ENCODE results near the gene DRC7.

DRC7 gene

DNA sequence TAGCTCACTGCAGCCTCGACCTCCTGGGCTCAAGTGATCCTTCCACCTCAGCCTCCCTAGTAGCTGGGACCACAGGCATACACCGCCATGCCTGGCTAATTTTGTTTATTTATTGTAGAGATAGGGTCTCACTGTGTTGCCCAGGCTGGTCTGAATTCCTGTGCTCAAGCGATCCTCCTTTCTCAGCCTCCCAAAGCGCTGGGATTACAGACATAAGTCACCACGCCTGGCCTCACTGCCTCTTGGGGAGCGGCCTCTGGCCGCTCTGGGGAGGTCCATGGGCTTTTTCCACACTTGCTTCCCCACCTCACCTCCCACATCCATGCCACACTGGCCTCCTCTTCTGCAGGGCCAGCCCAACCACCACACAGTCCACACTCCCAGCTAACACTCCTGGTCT, 44.8 kb upstream of the DRC7 start:
- Histone ChIP-seq H3K9me3 (ENCODE audit: control insufficient read depth in 5 of 5, low read length in 5 of 5) (no peaks in the 10 kb centered on the region), H3K27me3 (ENCODE audit: control insufficient read depth in 5 of 5, insufficient read depth in 4 of 5, low read length in 5 of 5) (peaks cover 0 to 10% (median 6%) of the 10 kb centered on the region in 5 donors), H3K9ac (ENCODE audit: low read length in 5 of 5) (no peak overlapping the region), H3K4me1 (ENCODE audit: control insufficient read depth in 5 of 5, insufficient read depth in 5 of 5, low read length in 5 of 5) (peaks cover 0 to 60% (median 11%) of the 10 kb centered on the region in 5 donors), H3K4me3 (ENCODE audit: low read depth in 1 of 5, low read length in 5 of 5) (no peak overlapping the region), H3K36me3 (ENCODE audit: control insufficient read depth in 5 of 5, insufficient read depth in 5 of 5, low read length in 5 of 5) (peaks cover 0 to 37% (median 21%) of the 10 kb centered on the region in 5 donors), H3K27ac (ENCODE audit: low read depth, low read length) (no peak overlapping the region)

GRCh38 chr16:57651344-57652333, 43.0 kb upstream of the DRC7 start:
- H3K4me3 ChIP-seq (ENCODE audit: low read depth in 1 of 5, low read length in 5 of 5), result no peak overlapping the region
- no peaks in the 10 kb centered on the region for H3K9me3 ChIP-seq (ENCODE audit: control insufficient read depth in 5 of 5, low read length in 5 of 5)
- peaks cover 0 to 52% (median 34%) of the 10 kb centered on the region in 5 donors for H3K36me3 ChIP-seq (ENCODE audit: control insufficient read depth in 5 of 5, insufficient read depth in 5 of 5, low read length in 5 of 5)
- H3K9ac ChIP-seq (ENCODE audit: low read length in 5 of 5), result no peak overlapping the region
- H3K27me3 ChIP-seq (ENCODE audit: control insufficient read depth in 5 of 5, insufficient read depth in 4 of 5, low read length in 5 of 5), result peaks cover 0 to 8% (median 5%) of the 10 kb centered on the region in 5 donors
- no peak overlapping the region for H3K27ac ChIP-seq (ENCODE audit: low read depth, low read length)
- H3K4me1 ChIP-seq (ENCODE audit: control insufficient read depth in 5 of 5, insufficient read depth in 5 of 5, low read length in 5 of 5), result peaks cover 0 to 47% (median 11%) of the 10 kb centered on the region in 5 donors

DNA sequence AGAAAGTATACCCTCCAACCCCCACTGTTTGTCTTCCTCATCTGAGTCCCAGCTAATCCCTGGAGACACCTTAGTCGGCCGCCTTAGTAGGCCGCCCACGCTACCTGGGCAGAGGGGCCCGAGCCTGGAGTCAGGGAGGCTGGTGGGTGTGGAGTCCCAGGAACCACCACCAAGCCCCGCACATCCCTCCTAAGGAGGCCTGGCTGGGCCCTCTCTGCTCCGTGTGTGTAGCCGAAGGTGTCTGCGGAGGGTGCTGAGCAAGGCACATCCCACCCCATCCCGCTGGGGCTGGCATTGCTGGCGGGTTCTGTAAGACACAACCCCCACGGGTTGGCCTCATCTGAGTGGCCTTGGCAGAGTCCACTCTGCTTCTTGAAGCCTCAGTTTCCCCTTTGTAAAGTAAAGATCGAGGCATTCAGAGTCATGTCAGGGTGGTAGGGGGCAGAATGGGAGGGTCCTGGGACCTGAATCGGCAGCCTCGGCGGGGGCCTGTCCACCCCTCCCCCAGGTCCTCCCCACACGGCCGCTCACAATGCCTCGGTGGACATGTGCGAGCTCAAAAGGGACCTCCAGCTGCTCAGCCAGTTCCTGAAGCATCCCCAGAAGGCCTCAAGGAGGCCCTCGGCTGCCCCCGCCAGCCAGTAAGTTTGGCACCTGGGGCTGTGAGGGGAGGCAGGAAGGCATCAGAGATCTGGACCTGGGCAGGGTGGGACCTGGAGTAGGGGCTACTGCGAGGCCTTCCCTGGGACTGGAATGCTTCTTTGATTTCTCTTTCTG, 41.7 kb upstream of the DRC7 start:
- Histone ChIP-seq H3K9ac (ENCODE audit: low read length in 5 of 5) (no peak overlapping the region), H3K36me3 (ENCODE audit: control insufficient read depth in 5 of 5, insufficient read depth in 5 of 5, low read length in 5 of 5) (peaks cover 0 to 58% (median 42%) of the 10 kb centered on the region in 5 donors), H3K9me3 (ENCODE audit: control insufficient read depth in 5 of 5, low read length in 5 of 5) (no peaks in the 10 kb centered on the region), H3K27me3 (ENCODE audit: control insufficient read depth in 5 of 5, insufficient read depth in 4 of 5, low read length in 5 of 5) (peaks cover 0 to 8% (median 5%) of the 10 kb centered on the region in 5 donors), H3K27ac (ENCODE audit: low read depth, low read length) (no peak overlapping the region), H3K4me1 (ENCODE audit: control insufficient read depth in 5 of 5, insufficient read depth in 5 of 5, low read length in 5 of 5) (peaks cover 0 to 36% (median 6%) of the 10 kb centered on the region in 5 donors), H3K4me3 (ENCODE audit: low read depth in 1 of 5, low read length in 5 of 5) (no peak overlapping the region)

GRCh38 chr16:57653936-57654335, 40.7 kb upstream of the DRC7 start:
- no peak overlapping the region for H3K4me3 ChIP-seq (ENCODE audit: low read depth in 1 of 5, low read length in 5 of 5)
- H3K27ac ChIP-seq (ENCODE audit: low read depth, low read length), result no peak overlapping the region
- no peaks in the 10 kb centered on the region for H3K9me3 ChIP-seq (ENCODE audit: control insufficient read depth in 5 of 5, low read length in 5 of 5)
- peaks cover 0 to 11% (median 5%) of the 10 kb centered on the region in 5 donors for H3K27me3 ChIP-seq (ENCODE audit: control insufficient read depth in 5 of 5, insufficient read depth in 4 of 5, low read length in 5 of 5)
- H3K4me1 ChIP-seq (ENCODE audit: control insufficient read depth in 5 of 5, insufficient read depth in 5 of 5, low read length in 5 of 5), result peaks cover 0 to 25% (median 0%) of the 10 kb centered on the region in 5 donors
- no peak overlapping the region for H3K9ac ChIP-seq (ENCODE audit: low read length in 5 of 5)
- peaks cover 0 to 69% (median 50%) of the 10 kb centered on the region in 5 donors for H3K36me3 ChIP-seq (ENCODE audit: control insufficient read depth in 5 of 5, insufficient read depth in 5 of 5, low read length in 5 of 5)

- Histone ChIP-seq H3K9ac (ENCODE audit: low read length in 5 of 5) (no peak overlapping the region), H3K27ac (ENCODE audit: low read depth, low read length) (no peak overlapping the region), H3K4me1 (ENCODE audit: control insufficient read depth in 5 of 5, insufficient read depth in 5 of 5, low read length in 5 of 5) (peaks cover 0 to 23% (median 0%) of the 10 kb centered on the region in 5 donors), H3K27me3 (ENCODE audit: control insufficient read depth in 5 of 5, insufficient read depth in 4 of 5, low read length in 5 of 5) (peaks cover 0 to 9% (median 4%) of the 10 kb centered on the region in 5 donors), H3K36me3 (ENCODE audit: control insufficient read depth in 5 of 5, insufficient read depth in 5 of 5, low read length in 5 of 5) (peaks cover 0 to 81% (median 51%) of the 10 kb centered on the region in 5 donors), H3K9me3 (ENCODE audit: control insufficient read depth in 5 of 5, low read length in 5 of 5) (no peaks in the 10 kb centered on the region), H3K4me3 (ENCODE audit: low read depth in 1 of 5, low read length in 5 of 5) (no peak overlapping the region)
Measured at GRCh38 chr16:57656342-57656955, 38.2 kb upstream of the DRC7 start.

GRCh38 chr16:57657228-57657627, 37.4 kb upstream of the DRC7 start:
- Histone ChIP-seq H3K4me3 (ENCODE audit: low read depth in 1 of 5, low read length in 5 of 5) (no peak overlapping the region), H3K4me1 (ENCODE audit: control insufficient read depth in 5 of 5, insufficient read depth in 5 of 5, low read length in 5 of 5) (peaks cover 0 to 17% (median 0%) of the 10 kb centered on the region in 5 donors), H3K36me3 (ENCODE audit: control insufficient read depth in 5 of 5, insufficient read depth in 5 of 5, low read length in 5 of 5) (peaks cover 0 to 81% (median 52%) of the 10 kb centered on the region in 5 donors), H3K27ac (ENCODE audit: low read depth, low read length) (no peak overlapping the region), H3K27me3 (ENCODE audit: control insufficient read depth in 5 of 5, insufficient read depth in 4 of 5, low read length in 5 of 5) (peaks cover 0 to 9% (median 4%) of the 10 kb centered on the region in 5 donors), H3K9ac (ENCODE audit: low read length in 5 of 5) (no peak overlapping the region), H3K9me3 (ENCODE audit: control insufficient read depth in 5 of 5, low read length in 5 of 5) (no peaks in the 10 kb centered on the region)

DNA sequence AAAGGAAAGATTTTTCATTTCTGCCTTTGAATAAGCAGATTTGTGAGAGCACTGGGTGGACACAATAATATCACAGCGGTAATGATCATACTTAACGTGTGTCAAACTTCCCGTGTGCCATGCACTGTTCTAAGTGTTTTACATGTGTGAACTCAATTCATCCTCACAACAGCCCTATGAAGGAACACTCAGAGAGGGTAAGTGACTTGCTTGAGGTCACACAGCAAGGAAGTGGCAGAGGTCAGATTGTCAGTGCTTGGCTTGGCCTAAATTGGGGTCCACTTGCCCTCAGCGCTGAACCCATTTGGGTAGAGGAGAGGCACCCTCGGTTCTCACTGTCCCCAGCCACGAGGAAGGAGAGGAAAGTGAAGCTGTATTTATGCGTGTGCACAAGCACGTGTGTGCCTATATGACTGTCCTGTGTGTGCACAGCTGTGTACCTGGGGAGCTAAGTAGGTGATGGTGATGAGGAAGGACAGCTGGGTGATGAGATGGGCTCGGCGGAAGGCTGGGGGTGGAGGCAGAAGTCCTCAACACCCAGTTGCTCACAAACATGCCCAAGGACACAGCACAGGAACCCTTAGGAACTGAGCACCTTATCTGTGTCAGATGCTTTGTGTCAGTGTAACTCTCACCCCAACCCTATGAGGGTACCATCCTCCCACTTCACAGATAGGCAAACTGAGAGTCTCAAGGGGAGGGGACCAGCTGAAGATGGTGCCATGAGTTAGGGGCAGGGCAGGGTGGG, 36.3 kb upstream of the DRC7 start:
- Histone ChIP-seq H3K27ac (ENCODE audit: low read depth, low read length) (no peak overlapping the region), H3K4me3 (ENCODE audit: low read depth in 1 of 5, low read length in 5 of 5) (no peak overlapping the region), H3K27me3 (ENCODE audit: control insufficient read depth in 5 of 5, insufficient read depth in 4 of 5, low read length in 5 of 5) (peaks cover 0 to 9% (median 4%) of the 10 kb centered on the region in 5 donors), H3K9ac (ENCODE audit: low read length in 5 of 5) (no peak overlapping the region), H3K4me1 (ENCODE audit: control insufficient read depth in 5 of 5, insufficient read depth in 5 of 5, low read length in 5 of 5) (peaks cover 0 to 8% (median 0%) of the 10 kb centered on the region in 5 donors), H3K9me3 (ENCODE audit: control insufficient read depth in 5 of 5, low read length in 5 of 5) (no peaks in the 10 kb centered on the region), H3K36me3 (ENCODE audit: control insufficient read depth in 5 of 5, insufficient read depth in 5 of 5, low read length in 5 of 5) (peaks cover 0 to 83% (median 58%) of the 10 kb centered on the region in 5 donors)

GRCh38 chr16:57658878-57659674, 35.5 kb upstream of the DRC7 start:
- Histone ChIP-seq H3K4me3 (ENCODE audit: low read depth in 1 of 5, low read length in 5 of 5) (no peak overlapping the region), H3K9ac (ENCODE audit: low read length in 5 of 5) (no peak overlapping the region), H3K9me3 (ENCODE audit: control insufficient read depth in 5 of 5, low read length in 5 of 5) (no peaks in the 10 kb centered on the region), H3K4me1 (ENCODE audit: control insufficient read depth in 5 of 5, insufficient read depth in 5 of 5, low read length in 5 of 5) (peaks cover 0 to under 1% (median 0%) of the 10 kb centered on the region in 5 donors), H3K36me3 (ENCODE audit: control insufficient read depth in 5 of 5, insufficient read depth in 5 of 5, low read length in 5 of 5) (peaks cover 0 to 82% (median 59%) of the 10 kb centered on the region in 5 donors), H3K27ac (ENCODE audit: low read depth, low read length) (no peak overlapping the region), H3K27me3 (ENCODE audit: control insufficient read depth in 5 of 5, insufficient read depth in 4 of 5, low read length in 5 of 5) (peaks cover 0 to 7% (median 4%) of the 10 kb centered on the region in 5 donors)

Measured in subcutaneous abdominal adipose tissue (tissue), 5 donors.